Lower leg skin (tissue), 4 donors: Measurements from ENCODE around the gene GSE1. TPM values are rescaled to one million over a fixed set of nuclear protein-coding genes. Genes with fewer than 3 reads are reported as not detected.

Experiments
- DNase-seq, 2 donors: peaks; one replicate each; pipeline ENCODE4 v3.0.0-alpha.2; 2019; ENCODE audit warnings: low spot score in 2 of 2
- H3K4me3 ChIP-seq: fragments of 200-600 bp; sonication (generic); 2 replicates; pipeline ENCODE4 v1.5.1; 2017; ENCODE audit warnings: mild to moderate bottlenecking, low read depth; ENCODE audit not compliant: poor library complexity, severe bottlenecking
- POLR2A ChIP-seq, 2 donors: fragments of 450-650 bp; IDR thresholded peaks; one replicate each; pipeline ENCODE4 v1.6.1; 2016 to 2017; ENCODE audit warnings: antibody characterized with exemption in 2 of 2, mild to moderate bottlenecking in 1 of 2, moderate library complexity in 1 of 2
- WGBS, 2 donors: methylation state at CpG; one replicate each; pipeline ENCODE4 v1.1.5; 2018; 5-methylcytosine and 5-hydroxymethylcytosine counted together
- intact Hi-C: fragments of 100-400 bp; cut with DNase I; formaldehyde crosslinking; loops from one replicate; pipeline ENCODE4 v1.15.0; 2023; ENCODE audit warnings: low total_unique reads
- total RNA-seq, 4 donors: library from RNA; depleted of rRNA; stranded (reverse); fragments of >200 nt; gene quantifications; one replicate each; pipeline ENCODE4 v1.1.0, GENCODE V29; 2016
- TF ChIP-seq, protein P1 (sequence below), 3 donors: fragments of 450-650 bp; IDR thresholded peaks; one replicate each; pipeline ENCODE4 v1.5.1; 2016; ENCODE audit warnings: antibody characterized with exemption in 3 of 3, mild to moderate bottlenecking in 3 of 3, moderate library complexity in 2 of 3

GSE1 gene
- total RNA-seq, 4 donors from 2014 or later = 62.9 to 113 (median 69.9) TPM

DNA sequence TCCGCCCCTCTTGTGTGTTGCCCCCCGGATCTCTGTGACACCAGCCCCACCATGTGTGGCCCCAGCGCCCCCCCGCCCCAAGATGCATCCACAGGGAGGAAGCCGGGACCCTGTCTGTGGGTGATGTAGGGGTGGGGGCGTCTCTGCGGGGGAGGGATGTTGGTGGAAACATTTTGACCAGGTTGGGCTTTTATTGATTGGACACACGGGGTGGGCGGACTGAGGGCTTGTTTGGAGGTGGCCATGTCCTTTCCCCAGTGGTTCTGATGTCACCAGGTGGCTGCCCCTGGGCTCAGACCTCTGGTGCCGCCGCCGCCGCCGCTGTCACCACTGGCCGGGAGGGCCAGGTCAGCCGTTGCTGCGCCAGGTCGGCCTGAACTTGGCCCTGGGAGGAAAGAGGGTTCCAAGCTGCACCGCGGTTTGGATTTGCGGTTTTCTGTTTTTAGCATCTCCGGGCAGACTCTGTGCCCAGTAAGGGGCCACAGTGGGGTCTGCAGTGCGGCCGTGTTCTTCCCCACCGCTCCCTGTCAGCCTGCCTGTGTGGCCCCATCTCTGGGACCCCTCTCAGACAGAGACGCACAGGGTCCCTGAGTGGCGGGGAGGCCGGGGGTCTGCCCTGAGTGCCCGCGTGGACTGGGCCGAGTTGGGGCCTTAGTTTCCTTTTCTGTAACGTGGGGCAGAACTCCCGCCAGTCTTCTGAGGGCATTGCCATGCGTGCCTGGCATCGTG is 19.8 kb downstream of the GSE1 start:
- TF ChIP-seq POLR2A (IDR thresholded peaks at IDR 0.05) = no peak
- TF ChIP-seq, protein P1, sequence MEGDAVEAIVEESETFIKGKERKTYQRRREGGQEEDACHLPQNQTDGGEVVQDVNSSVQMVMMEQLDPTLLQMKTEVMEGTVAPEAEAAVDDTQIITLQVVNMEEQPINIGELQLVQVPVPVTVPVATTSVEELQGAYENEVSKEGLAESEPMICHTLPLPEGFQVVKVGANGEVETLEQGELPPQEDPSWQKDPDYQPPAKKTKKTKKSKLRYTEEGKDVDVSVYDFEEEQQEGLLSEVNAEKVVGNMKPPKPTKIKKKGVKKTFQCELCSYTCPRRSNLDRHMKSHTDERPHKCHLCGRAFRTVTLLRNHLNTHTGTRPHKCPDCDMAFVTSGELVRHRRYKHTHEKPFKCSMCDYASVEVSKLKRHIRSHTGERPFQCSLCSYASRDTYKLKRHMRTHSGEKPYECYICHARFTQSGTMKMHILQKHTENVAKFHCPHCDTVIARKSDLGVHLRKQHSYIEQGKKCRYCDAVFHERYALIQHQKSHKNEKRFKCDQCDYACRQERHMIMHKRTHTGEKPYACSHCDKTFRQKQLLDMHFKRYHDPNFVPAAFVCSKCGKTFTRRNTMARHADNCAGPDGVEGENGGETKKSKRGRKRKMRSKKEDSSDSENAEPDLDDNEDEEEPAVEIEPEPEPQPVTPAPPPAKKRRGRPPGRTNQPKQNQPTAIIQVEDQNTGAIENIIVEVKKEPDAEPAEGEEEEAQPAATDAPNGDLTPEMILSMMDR (IDR thresholded peaks at IDR 0.05) = no peak
- no peak for DNase-seq
- intact Hi-C loops = no loop called here
- 94 to 95% methylated on average over 31 to 32 of the region's 35 CpGs for WGBS, 2 donors
- H3K4me3 ChIP-seq = no peak overlapping the region

DNA sequence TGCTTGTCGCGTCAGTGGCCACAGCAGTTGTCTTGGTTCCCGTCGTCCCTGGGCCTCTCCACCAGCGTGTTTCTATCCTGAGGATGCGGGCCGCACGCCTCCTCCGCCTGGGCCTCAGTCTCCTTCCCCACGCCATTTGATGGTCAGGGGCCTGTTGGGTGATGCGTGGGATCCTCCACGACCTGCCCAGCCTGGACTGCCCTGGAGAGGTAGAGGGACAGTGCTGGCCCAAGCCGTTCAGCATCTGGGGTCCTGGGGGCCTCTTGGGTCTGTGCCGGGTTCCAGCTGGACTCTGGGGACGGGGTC is 20.3 kb downstream of the GSE1 start:
- WGBS, 2 donors = 95 to 96% methylated on average over 13 to 14 of the region's 15 CpGs
- no peak for TF ChIP-seq POLR2A (IDR thresholded peaks at IDR 0.05)
- TF ChIP-seq, protein P1 (IDR thresholded peaks at IDR 0.05) = no peak

DNA sequence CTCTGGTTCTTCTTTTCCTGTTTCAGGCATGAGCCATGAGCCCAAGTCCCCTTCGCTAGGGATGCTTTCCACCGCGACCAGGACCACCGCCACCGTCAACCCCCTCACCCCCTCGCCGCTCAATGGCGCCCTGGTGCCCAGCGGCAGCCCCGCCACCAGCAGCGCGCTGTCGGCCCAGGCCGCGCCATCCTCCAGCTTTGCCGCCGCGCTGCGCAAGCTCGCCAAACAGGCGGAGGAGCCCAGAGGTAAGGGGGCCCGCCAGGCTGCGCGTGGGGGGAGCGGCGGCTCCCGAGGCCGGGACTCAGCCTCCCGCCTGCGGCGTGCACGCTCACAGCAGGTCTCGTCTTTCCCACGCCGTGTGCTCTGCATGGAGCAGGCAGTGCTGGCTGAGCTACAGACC is 20.8 kb downstream of the GSE1 start:
- no peak for TF ChIP-seq POLR2A (IDR thresholded peaks at IDR 0.05)
- TF ChIP-seq, protein P1 (IDR thresholded peaks at IDR 0.05) = no peak
- intact Hi-C loops = no loop called here
- 92 to 95% methylated on average over 34 to 35 of the region's 35 CpGs for WGBS, 2 donors
- no peak overlapping the region for H3K4me3 ChIP-seq
- no peak for DNase-seq

More for the DNA sequence above, 20.3 kb downstream of the GSE1 start:
- no peak for DNase-seq
- intact Hi-C loops = no loop called here
- H3K4me3 ChIP-seq = no peak overlapping the region

DNA sequence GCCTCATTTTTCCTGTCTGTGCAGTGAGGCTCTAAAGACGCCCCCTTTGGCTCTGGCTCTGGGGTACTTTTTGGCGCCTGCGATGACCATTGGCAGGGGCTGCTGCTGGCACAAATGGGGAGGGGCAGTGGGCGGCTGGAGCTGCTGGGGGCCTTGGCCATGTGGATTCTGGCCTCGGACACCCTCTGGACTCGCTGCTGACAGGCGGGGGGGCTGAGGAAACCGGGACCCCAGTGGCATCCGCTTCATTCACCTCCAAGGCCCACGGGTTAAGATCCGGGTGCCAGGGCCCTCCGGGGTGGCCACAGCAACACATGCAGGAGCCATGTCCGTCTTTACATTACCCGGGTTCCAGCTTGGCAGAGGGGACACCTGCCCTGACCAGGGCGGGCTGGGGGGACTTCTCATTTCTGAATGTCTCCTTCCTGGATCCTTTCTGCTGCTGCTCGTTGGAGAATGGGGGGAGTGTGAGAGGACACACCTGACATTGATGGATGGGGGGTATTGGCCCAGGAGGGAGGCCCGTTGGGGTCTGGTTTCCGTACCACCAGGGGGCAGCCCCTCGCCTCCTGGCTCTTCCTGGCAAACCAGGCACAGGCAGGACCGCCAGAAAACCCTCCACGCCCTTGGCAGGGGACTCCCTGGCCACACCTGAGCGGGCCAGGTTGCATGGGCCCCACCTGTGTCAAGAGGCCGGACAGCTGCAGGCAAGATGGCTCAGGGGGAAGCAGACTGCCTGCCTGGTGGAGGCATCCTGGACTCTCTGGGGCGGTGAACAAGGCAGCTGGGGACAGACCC is 21.8 kb downstream of the GSE1 start:
- TF ChIP-seq POLR2A (IDR thresholded peaks at IDR 0.05) = no peak
- TF ChIP-seq, protein P1 (IDR thresholded peaks at IDR 0.05) = no peak
- H3K4me3 ChIP-seq = no peak overlapping the region
- 85 to 88% methylated on average over 17 to 24 of the region's 24 CpGs for WGBS, 2 donors
- intact Hi-C loops = no loop called here
- no peak for DNase-seq

DNA sequence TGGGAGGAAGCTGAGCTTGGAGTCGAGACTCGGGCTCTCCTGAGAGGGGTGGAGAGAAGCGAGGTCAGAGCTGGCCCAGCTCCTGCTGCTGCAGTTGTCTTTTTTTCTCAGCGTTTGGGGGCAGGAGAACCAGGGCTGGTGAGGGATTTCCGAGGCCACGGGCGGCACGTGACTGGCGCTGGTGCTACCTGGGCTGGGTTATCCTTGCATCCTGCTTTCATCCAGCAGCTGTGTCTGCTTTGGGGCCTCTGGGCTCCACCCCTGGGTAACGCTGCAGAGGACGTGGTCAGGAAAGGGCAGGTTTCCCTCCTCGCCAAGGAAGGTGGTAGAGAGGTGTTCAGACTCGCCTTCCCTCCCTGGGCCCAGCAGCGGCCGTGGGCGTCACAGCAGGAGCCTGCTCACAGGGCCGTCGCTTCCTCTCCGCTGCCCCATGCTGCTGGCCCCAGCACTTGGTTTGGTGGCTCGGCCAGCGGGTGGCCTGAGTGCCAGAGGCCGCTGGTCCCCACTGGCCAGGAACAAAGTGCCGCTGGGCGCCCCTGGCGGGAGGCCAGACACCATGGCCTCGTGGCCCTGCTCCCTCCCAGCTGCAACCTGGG is 22.5 kb downstream of the GSE1 start:
- intact Hi-C loops = no loop called here
- DNase-seq = no peak
- TF ChIP-seq POLR2A (IDR thresholded peaks at IDR 0.05) = no peak
- TF ChIP-seq, protein P1 (IDR thresholded peaks at IDR 0.05) = no peak
- WGBS, 2 donors = 47 to 59% methylated on average over 11 to 23 of the region's 26 CpGs
- H3K4me3 ChIP-seq = no peak overlapping the region
